Panc1 (cell line): Measurements from ENCODE around the gene SERINC4.

Experiments
- CTCF ChIP-seq: fragments of 450-650 bp; IDR thresholded peaks from 2 replicates; pipeline ENCODE4 v1.5.1; 2017; ENCODE audit warnings: mild to moderate bottlenecking
- POLR2AphosphoS5 ChIP-seq: IDR thresholded peaks from 2 replicates; pipeline ENCODE4 v1.6.1; 2012; ENCODE audit warnings: mild to moderate bottlenecking, low read depth, low read length, moderate library complexity

DNA sequence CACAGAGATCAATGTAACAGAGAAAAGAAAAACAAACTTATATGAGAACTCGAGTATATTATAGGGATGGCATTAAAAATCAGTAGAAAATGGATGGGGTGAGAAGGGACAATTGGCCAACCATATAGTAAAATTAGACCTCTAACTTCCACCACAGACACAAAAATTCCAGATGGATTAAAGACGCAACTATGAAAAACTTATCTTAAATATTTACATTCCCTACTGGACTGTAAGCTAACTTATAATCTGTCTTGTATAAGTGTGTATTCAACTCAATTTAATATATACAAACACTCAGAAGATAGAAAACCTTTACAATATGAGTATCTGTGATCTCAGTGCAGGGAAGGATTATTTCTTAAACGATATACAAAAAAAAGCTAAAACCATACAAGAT lies 21.5 kb upstream of the SERINC4 start:
- TF ChIP-seq CTCF (no peak), POLR2AphosphoS5 (no peak)
